Skeletal muscle tissue (tissue), 1 donor: ENCODE data around the gene IFNLR1. TPM values are rescaled to one million over a fixed set of nuclear protein-coding genes. Genes with fewer than 3 reads are reported as not detected.

ENCODE experiments used
- total RNA-seq: library from RNA; depleted of rRNA; stranded (reverse); fragments of >200 nt; gene quantifications from one replicate; pipeline ENCODE4 v1.2.3, GENCODE V29; 2014

The IFNLR1 gene
- total RNA-seq, 1 donor from 2014 or later, result not detected

Other genes with a start within 250 kb of the IFNLR1 start
- gene PNRC2, start 227.5 kb downstream of the IFNLR1 start, total RNA-seq, result 62.6 TPM
- gene SRSF10, start 207.0 kb downstream of the IFNLR1 start, total RNA-seq, result 65.2 TPM
- gene MYOM3, start 75.2 kb downstream of the IFNLR1 start, total RNA-seq, result 340 TPM
- not detected for gene IL22RA1, start 44.1 kb downstream of the IFNLR1 start, total RNA-seq
- not detected for gene GRHL3, start 132.1 kb upstream of the IFNLR1 start, total RNA-seq
- gene STPG1, start 226.5 kb upstream of the IFNLR1 start, total RNA-seq, result 0.52 TPM
- 3.7 TPM for gene NIPAL3, start 228.5 kb upstream of the IFNLR1 start, total RNA-seq